ENCODE measurements around the gene NDUFV2.
A peak's percentile ranks its signal among the peaks of the same experiment; 100 is the strongest.
"Not testable (repeated sequence)": the region's sequence is repeated elsewhere in the genome, so short reads cannot be mapped to it uniquely, and the experiment has no call there.

Gene NDUFV2

DNA sequence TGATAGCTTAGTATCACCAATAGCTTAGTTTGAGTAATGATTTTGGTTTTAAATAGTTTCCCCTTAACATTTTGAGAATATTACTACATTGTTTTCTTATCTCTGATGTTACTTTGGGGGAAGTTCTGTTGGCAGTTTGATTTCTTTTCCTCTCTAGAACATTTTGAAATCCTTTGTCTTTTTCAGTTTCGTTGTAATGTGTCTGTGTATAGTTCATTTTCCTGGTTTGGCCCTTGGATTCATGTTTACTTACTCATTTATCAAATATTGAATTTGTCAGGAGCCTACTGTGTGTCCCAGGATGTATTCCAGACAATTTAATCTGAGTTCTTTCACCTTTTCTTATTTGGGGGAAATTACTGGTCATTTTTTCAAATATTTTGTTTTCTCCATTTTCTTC lies 50.8 kb downstream of the NDUFV2 start:
- no peak for DNase-seq (ENCODE audit: low read depth)

DNA sequence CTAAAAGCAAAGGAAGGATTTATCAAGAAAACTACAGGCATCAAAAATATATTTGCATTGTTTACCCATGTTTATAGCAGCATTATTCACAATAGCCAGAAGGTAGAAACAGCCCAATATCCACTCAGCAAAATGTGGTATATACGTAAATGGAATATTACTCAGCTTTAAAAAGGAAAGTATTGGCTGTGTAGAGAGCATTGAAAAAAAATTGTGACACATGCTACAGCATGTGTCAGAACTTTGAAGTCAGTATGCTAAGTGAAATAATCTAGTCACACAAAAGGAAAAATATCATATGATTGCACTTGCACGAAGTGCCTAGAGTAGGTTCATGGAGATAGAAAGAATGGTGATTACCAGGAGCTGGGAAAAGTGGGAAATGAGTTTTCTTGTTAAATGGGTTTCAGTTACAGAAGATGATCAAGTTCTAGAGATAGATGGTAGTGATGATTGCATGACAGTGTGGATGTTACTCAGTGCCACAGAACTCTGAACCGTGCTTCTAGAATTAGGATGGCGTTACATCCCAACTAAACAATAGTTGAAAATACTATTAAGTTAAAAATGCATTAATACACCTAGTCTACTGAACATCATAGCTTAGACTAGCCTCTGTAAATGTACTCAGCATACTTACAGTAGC lies 54.2 kb downstream of the NDUFV2 start:
- no peak for DNase-seq (ENCODE audit: low read depth)

DNA sequence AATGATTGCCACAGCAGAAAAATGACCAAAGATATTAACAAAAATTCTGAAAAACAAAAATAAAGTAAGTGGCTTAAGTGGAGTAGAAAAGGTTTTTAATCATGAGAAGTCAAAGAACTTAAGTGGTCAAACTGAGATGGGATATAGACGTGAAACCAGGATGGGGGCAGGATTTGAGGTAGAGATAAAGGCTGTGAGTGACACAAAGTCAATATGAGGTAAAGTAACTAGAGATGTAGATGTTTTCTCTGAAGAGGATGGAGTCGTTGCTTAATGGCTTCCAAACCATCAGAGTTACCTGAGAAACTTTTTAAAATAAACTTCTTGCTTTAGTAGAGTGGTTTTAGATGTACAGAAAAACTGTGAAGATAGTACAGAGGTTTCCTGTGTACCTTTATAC lies 55.3 kb downstream of the NDUFV2 start:
- DNase-seq (ENCODE audit: low read depth) = no peak

DNA sequence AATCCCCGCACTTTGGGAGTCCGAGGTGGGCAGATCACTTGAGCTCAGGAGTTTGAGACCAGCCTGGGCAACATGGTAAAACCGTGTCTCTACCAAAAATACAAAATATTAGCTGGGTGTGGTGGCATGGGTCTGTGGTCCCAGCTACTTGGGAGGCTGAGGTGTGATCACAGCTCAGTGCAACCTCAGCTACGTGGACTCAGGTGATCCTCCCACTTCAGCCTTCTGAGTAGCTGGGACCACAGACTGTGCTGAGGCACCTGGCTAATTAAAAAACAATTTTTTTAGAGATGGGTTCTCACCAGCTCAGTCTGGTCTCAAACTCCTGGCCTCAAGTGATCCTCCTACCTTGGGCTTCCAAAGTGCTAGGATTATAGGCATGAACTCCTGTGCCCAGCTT lies 57.5 kb downstream of the NDUFV2 start:
- DNase-seq (ENCODE audit: low read depth) = no peak

DNA sequence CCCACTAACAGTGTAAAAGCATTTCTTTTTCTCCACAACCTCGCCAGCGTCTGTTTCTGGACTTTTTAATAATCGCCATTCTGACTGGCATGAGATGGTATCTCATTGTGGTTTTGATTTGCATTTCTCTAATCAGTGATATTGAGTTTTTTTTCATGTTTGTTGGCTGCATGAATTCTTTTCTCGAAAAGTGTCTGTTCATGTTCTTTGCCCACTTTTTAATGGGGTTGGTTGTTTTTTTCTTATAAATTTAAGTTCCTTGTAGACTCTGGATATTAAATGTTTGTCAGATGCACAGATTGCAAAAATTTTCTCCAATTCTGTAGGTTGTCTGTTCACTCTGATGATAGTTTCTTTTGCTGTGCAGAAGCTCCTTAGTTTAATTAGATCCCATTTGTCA lies 60.2 kb downstream of the NDUFV2 start:
- not testable (repeated sequence) for DNase-seq (ENCODE audit: low read depth)

DNA sequence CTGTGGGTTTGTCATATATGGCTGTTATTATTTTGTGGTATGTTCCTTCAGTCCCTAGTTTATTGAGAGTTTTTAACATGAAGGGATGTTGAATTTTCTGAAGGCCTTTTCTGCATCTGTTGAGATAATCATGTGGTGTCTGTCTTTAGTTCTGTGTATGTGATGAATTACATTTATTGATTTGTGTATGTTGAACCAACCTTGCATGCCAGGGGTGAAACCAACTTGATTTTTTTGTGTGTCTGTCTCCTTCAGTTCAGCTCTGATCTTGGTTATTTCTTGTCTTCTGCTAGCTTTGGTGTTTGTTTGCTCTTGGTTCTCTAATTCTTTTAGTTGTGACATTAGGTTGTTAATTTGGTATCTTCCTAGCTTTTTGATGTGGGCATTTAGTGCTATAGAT lies 61.6 kb downstream of the NDUFV2 start:
- DNase-seq (ENCODE audit: low read depth) = not testable (repeated sequence)

DNA sequence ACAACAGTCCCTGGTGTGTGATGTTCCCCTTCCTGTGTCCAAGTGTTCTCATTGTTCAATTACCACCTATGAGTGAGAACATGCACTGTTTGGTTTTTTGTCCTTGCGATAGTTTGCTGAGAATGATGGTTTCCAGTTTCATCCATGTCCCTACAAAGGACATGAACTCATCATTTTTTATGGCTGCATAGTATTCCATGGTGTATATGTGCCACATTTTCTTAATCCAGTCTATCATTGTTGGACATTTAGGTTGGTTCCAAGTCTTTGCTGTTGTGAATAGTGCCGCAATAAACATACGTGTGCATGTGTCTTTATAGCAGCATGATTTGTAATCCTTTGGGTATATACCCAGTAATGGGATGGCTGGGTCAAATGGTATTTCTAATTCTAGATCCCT lies 63.4 kb downstream of the NDUFV2 start:
- not testable (repeated sequence) for DNase-seq (ENCODE audit: low read depth)

DNA sequence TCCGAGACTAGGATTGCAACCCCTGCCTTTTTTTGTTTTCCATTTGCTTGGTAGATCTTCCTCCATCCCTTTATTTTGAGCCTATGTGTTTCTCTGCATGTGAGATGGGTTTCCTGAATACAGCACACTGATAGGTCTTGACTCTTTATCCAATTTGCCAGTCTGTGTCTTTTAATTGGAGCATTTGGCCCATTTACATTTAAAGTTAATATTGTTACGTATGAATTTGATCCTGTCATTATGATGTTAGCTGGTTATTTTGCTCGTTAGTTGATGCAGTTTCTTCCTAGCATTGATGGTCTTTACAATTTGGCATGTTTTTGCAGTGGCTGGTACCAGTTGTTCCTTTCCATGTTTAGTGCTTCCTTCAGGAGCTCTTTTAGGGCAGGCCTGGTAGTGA lies 67.0 kb downstream of the NDUFV2 start:
- not testable (repeated sequence) for DNase-seq (ENCODE audit: low read depth)

DNA sequence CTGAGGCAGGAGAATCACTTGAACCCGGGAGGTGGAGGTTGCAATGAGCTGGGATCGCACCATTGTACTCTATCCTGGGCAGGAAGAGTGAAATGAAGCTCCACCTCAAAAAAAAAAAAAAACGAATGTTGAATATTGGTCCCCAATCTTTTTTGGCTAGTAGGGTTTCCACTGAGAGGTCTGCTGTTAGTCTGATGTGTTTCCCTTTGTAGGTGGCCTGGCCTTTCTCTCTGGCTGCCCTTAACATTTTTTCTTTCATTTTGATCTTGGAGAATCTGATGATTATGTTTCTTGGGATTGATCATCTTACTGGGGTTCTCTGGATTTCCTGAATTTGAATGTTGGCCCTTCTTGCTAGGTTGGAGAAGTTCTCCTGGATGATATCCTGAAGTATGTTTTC lies 69.4 kb downstream of the NDUFV2 start:
- DNase-seq (ENCODE audit: low read depth) = not testable (repeated sequence)

DNA sequence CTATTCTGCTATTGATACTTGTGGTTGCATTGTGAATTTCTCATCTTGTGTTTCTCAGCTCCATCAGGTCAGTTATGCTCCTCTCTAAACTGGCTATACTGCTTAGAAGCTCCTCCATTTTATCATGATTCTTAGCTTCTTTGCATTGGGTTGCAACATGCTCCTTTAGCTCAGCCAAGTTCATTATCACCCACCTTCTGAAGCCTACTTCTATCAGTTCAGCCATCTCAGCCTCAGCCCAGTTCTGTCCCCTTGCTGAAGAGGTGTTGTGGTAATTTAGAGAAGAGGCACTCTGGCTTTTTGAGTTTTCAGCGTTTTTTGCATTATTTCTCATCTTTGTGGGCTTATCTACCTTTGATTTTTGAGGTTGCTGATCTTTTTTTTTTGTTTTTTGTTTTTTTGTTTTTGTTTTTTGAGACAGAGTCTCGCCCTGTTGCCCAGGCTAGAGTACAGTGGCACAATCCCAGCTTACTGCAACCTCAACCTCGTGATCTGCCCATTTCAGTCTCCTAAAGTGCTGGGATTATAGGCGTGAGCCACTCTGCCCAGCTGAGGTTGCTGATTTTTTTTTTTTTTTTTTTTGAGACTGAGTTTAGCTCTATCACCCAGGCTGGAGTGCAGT lies 70.1 kb downstream of the NDUFV2 start:
- no peak for DNase-seq (ENCODE audit: low read depth)

DNA sequence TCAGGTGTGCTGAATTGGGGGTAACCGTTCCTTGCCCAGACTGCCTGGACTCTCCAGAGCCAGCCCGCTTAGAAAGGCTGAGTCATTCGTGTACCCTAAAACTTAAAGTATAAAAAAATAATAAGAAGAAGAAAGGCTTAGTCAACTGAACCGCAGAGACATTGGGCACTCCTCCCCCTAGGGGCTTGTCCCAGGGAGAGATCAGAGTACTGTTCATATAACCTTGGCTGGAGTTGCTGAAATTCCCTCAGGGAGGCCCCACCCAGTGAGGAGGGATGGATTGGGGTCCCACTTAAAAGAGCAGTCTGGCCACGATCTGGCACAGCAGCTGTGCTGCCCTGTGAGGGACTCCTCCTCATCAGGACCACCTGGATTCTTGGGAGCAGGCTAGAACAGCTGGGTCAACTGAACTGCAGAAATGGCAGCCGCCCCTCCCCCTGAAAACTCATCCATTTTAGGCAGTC lies 71.3 kb downstream of the NDUFV2 start:
- no peak for DNase-seq (ENCODE audit: low read depth)

DNA sequence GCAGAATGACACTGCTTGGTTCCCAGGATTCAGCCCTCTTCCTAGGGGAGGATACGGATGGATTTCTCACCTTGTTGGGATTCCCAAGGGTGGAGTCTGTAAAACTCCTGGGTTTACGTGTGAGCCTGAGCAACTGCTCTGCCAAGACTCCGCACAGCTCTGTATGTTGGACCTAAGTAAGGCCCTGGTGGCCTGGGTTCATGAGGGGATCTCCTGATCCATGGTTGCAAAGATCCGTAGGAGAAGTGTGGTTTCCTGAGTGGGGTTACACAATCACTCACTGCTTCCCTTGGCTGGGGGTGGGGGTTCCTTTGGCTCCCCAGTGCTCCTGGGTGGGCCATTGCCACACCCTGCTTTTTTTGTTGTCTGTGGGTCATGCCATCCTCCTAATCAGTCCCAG lies 71.8 kb downstream of the NDUFV2 start:
- no peak for DNase-seq (ENCODE audit: low read depth)

DNA sequence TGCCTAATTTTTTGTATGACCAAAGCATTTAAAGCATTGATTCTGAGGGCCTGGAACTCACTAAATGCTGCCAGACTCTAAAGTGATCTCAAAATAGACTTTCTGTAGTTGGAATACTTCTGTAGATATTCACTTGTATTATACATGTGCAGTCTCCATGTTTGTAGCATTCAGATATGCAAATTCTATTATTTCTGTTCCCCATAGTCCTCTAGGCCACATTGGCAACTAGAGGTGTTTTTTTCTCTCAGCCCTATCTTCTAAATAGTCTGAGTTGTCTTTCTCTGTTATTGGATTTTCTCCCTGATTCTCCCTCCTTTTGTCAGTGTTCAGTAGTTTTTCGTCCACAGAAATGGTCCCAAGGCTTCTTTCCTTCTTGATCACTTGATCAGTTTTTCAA lies 72.6 kb downstream of the NDUFV2 start:
- DNase-seq (ENCODE audit: low read depth) = no peak

DNA sequence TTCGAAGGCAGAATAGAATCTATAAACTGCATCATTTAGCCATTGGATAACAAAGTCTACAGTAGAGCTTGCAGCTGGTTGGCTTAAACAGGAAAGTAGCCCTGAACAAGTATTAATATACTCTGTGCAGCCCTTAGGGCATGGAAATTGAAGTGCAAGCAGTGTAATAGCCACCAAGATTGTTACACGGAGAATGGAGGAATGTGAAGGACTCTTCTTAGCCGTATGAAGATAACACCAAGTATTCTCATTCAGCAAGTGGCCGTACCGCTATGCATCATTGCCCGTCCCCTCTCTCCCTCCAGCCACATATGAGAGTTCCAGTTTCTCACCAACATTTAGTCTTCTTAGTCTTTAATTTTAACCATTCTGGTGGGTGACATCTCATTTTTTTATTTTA lies 74.5 kb downstream of the NDUFV2 start:
- no peak for DNase-seq (ENCODE audit: low read depth)

DNA sequence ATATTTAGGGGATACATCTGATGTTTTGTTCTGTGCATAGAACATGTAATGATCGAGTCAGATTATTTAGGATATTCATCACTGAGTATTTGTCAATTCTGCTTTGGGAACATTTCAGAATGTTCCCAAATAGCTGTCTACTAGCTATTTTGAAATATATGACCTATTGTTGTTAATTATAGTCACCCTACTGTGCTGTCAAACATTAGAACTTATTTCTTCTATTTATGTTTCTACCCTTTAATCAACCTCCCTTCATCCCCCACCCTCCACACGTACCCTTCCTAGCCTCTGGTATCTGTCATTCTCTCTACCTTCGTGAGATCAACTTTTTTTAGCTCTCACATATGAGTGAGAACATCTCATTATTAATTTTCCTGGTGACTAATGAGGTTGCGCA lies 75.0 kb downstream of the NDUFV2 start:
- DNase-seq (ENCODE audit: low read depth) = no peak

DNA sequence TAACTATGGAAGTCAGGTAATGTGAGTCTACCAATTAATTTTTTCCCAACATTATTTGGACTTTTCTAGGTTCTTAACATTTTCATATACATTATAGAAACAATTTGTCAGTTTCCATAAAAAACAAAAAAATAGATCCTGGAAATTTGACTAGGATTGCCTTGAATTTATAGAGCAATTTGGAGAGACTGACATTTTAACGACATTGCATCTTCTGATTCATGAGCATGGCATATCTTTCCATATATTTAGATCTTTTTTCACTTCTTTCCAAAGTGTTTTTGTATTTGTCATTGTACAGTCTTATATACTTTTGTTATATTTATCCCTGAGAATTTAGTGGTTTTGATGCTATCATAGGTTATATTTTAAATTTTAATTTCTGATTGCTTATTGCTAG lies 76.1 kb downstream of the NDUFV2 start:
- DNase-seq (ENCODE audit: low read depth) = peak; percentile 54

DNA sequence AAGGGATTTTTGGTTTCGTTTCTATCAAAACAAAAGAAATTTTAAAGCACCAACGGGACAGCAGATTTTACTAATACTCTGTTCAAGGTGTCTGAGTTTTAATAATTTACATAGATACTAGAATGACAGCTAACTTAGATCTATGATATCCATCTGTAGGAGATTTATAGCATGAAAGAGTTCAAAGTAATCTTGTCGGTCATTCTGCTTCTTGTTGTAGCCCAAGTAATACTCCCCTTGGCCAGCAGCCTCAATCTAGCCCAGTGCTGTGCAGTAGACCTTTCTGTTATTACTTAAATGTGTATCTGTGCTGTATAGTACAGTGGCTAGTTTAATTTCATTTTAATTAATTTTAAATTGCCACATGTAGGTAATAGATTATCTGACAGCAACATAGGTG lies 78.8 kb downstream of the NDUFV2 start:
- DNase-seq (ENCODE audit: low read depth) = peak; percentile 9

DNA sequence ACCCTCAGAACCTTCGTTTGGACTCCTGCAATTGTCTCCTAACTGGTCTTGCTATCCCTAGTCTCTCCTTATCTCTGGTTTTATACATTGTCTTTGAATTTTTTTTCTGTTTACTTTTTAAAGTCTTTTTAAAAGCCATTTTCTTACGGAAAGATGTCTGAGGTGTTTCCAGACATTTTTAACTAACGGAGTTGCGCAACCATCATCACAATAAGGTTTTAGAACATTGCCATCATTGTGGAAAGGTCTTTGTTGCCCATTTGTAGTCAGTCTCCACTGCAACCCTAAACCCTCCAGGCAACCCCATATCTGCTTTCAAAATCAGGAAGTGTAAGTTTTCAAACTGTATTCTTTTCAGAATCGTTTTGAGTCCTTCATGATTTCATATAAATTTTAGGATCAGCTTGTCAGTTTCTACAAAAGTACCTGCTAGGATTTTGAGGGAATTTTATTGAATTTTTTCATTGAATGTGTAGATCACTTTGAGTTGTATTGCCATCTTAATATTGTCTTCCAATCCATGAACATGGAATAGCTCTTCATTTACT lies 80.4 kb downstream of the NDUFV2 start:
- DNase-seq (ENCODE audit: low read depth) = no peak

All from EH (cell line).